Stimulated activated CD4-positive, alpha-beta T cell treated with anti-CD3 and anti-CD28 coated beads, TNF-alpha, amount 100 ng/mL, for 1 hour (primary cell): ENCODE measurements around the gene PTPRD.

Experiments
- DNase-seq, 3 donors: peaks; one replicate each; pipeline ENCODE4 v3.0.0-alpha.2; 2020; ENCODE audit warnings: low read depth in 3 of 3, low spot score in 1 of 3

Gene PTPRD

GRCh38 chr9:8567963-8568579, 2044.7 kb downstream of the PTPRD start:
- no peak for DNase-seq

DNA sequence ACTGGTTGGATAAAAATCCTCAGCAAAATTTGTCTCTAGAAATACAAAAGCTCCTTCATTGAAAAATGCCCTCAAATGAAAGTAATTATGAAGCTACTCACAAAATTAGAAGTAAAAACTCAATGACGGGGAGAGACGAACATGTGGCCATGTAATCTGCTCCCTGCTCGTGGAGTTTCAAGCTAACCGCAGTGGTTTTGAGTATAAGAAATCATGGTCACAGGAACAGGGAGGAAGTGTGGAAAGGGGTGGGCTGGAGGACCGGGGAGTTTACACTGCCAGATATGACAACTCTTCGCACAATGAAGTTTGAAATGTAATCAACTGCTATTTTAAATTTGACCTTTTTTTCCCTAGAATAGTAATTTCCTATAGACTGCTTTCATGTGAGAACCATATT, 2047.8 kb downstream of the PTPRD start:
- DNase-seq, result no peak

GRCh38 chr9:8560560-8561525, 2052.0 kb downstream of the PTPRD start:
- DNase-seq, result no peak

- DNase-seq, result no peak
Measured at GRCh38 chr9:8558176-8558575, 2054.6 kb downstream of the PTPRD start.

DNA sequence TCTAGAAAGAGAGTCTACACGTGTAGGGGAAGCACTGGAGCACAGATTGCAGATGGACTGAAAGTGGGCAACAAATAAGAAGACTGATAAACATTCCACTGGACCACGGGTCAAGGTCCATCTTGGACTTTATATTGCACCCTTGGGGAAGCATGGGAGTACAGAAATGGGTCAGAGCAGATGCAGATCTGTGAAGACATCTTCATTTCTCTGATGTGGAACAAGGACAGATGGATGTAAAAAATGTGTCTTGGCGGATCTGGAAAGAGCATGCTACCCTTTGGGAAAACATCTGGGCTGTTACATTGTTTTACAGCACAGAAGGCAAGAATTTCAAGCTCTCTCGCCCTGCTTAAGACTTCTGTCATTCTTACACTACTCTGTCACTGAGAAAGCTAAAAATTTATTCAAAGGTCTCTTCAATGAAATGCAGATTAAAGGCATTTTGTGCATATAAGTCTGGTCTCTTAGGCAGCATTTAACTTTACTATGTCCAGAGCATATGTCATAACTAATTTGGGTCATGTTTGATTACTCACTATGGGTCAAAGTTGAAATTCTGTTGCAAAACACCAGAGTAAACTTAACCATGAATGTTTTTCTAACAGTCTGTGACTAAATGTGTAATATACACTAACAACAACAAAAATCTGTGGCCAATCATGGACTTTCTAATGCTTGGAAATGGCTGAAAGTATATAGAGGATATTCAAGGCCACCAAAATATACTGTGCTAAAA, 2056.9 kb downstream of the PTPRD start:
- DNase-seq, result no peak

DNA sequence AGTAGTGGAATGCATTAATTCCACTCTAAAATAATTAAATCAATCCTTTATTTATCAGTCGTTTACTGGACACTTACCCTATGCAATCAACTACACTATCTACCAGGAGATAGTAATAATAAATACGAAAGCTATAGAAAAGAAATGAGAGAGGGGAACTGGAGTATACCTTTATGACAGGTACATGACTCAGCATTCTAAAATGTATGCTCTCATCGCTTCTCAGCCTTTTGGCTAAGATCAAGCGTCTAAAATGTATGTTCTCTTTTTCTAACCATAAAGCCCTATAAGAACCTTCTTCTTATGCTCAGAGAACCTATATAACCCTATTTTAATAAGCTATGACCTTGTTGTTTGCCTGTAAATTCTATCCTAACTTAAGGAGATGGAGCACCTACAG, 2059.4 kb downstream of the PTPRD start:
- no peak for DNase-seq

GRCh38 chr9:8552732-8553131, 2060.1 kb downstream of the PTPRD start:
- DNase-seq, result no peak

DNA sequence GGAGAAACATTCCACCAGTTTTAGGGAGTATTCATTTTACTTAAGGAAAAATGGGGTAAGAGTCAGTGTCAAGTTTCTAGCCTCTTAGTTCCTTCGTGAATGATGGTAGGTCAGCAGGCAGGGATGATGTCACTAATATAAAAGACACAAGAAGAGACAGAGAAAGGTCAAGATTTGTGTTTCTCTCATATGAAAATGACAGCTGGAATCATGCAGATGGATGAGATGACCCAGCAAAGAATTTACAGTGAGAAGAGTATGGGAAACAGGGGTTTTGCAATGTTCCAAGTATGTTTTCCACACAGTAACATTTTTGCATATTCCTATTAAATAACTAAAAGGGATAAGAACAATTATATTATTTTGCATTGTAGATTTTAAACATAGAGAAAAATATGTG, 2063.6 kb downstream of the PTPRD start:
- no peak for DNase-seq

GRCh38 chr9:8543219-8543618, 2069.6 kb downstream of the PTPRD start:
- no peak for DNase-seq

- DNase-seq, result no peak
Measured at GRCh38 chr9:8542537-8542936, 2070.3 kb downstream of the PTPRD start.

- DNase-seq, result no peak
Measured at GRCh38 chr9:8539681-8540197, 2073.1 kb downstream of the PTPRD start.

- DNase-seq, result no peak
Measured at GRCh38 chr9:8536845-8537244, 2076.0 kb downstream of the PTPRD start.

GRCh38 chr9:8534828-8535227, 2078.0 kb downstream of the PTPRD start:
- no peak for DNase-seq

GRCh38 chr9:8533681-8534080, 2079.1 kb downstream of the PTPRD start:
- DNase-seq, result no peak

DNA sequence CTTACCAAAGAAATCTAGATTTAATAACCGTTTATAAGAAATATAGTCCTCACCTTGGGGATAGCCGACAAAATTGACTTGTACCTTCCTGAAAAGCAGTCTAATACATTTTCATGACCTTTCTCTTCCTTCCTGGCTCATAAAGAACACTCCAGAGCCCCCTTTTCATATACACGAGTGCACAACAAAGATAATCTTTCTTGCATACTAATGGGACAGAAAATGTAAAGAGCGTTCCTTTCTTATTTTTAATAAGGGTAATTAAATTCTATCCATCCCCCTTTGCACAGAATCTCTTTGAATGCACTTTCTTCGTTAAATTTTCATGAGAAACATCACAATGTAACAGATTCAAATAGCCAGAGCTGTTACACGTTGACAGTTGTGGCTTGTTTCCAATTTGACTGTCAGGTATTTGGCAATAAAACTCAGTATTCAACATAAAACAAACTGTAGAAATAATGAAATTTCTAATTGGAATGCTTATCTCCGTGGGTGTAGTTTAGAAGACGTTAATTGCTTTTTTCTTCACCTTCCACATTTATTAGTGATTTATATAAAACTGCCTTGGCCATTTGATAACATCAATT, 2080.9 kb downstream of the PTPRD start:
- no peak for DNase-seq

DNA sequence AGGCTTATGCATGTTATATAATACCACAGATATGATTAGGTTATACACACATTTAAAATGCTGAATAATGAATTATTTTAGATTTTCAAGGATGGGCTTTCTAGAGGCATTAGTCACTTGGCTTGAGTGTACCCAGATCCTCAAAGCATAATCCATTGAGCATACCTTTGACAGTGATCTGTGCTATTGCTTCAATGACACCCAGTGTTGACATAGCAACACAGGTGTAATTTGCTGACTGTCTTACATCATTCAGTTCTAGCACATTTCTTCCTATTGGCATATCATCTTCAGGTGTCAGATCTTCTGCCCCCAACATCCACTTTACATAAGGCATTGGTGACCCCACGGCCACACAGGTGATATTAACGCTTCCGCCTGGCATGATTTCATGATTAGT, 2091.7 kb downstream of the PTPRD start:
- no peak for DNase-seq

DNA sequence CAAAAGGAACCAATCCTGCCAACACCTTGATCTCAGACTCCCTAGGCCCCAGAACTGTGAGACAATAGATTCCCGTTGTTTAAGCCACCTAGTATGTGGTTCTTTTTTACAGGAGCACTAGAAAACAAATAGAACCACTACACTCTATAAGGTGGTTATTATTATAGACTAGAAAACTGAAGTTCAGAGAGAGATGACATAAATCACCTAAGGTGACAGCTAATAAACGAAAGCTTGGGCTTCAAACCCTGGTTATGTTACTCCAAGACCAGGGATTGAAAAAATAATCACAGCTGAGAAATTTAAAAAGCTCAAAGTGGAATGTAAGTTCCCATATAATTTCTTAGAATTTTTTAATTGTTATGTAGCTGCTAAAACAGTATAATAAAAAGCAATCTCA, 2097.1 kb downstream of the PTPRD start:
- DNase-seq, result no peak

DNA sequence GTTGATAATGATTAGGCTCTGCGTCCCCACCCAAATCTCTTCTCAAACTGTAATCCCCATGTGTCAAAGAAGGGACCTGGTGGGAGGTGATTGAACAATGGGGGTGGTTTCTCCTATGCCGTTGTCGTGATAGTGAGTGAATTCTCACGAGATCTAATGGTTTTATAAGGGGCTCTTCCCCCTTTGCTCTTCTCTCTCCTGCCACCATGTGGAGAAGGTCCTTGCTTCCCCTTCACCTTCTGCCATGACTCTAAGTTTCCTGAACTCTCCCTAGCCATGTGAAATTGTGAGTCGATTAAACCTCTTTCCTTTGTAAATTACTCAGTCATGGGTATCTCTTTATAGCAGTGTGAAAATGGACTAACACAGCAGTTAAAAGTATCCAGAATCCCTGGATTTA, 2098.0 kb downstream of the PTPRD start:
- DNase-seq, result no peak

- no peak for DNase-seq
Measured at GRCh38 chr9:8508671-8509290, 2104.0 kb downstream of the PTPRD start.

GRCh38 chr9:8494571-8494970, 2118.2 kb downstream of the PTPRD start:
- DNase-seq, result no peak

DNA sequence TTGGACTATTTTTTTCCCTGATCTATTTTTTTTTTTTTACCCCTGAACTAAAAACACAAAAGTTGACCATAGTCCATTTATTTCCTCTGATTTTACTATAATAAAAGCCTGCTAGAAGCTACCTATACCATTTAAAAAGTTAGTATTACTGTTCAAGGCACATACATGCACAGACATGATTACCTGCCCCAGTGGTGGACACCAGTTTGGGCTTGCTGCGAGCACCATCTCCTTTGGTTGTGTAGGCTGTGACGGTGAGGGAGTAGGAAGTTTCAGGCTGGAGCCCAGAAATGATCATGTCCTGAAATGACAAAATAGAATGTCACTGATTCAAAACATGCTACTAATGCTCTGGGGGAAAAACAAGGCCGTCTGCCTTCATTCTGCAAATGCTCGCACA, 2120.1 kb downstream of the PTPRD start:
- no peak for DNase-seq
